OCI-M2 (cell line): ENCODE measurements around the gene PGAP6.
"Not testable (repeated sequence)": the region's sequence is repeated elsewhere in the genome, so short reads cannot be mapped to it uniquely, and the experiment has no call there.

Experiments
- DNase-seq: peaks from one replicate; lab custom pipeline; 2025; ENCODE audit not compliant: unreplicated experiment; lab: John Stamatoyannopoulos, UW

PGAP6 gene

DNA sequence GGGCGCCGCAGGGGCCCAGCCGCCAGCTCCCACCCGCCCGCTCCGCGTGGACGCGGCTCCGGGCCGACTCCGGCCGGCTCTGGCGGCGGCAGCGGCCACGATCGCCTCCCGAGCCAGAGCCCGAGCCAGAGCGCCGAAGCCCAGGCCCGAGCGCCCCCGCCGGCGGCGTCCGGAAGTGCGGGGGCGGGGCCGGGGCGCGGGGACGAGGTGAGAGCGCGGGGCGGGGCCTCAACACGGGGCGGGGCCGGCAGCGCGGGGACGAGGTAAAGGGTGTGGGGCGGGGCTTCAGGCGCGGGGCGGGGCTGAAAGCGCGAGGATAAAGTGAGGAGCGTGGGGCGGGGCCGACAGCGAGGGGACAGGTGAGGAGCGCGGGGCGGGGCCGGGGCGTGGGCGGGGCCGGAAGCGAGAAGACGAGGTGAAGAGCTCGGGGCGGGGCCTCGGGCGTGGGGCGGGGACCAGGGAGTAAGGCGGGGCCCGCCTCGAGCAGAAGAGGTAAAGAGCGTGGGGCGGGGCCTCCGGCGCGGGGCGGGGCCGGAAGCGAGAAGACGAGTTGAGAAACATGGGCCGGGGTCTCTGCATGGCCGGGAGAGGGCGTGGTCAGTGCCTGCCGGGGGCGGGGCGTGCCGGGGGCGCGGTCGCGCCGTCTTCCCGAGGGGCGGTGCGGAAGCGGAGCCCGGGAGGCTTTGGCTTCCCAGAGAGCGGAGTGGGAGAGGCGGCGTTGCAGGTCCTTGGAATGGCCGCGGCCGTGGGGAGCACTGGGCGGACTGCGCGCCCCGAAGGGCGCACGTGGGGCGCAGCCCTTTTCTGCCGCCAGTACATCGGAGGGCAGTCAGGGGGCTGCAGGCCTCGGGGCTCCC, 29.0 kb downstream of the PGAP6 start, which contains the start of gene AXIN1:
TSS of gene AXIN1 (minus strand) at position 177 of the 857 bp plus-strand sequence. CDS start 5,698 bp downstream, outside the sequence.
- DNase-seq: peak; percentile 75

DNA sequence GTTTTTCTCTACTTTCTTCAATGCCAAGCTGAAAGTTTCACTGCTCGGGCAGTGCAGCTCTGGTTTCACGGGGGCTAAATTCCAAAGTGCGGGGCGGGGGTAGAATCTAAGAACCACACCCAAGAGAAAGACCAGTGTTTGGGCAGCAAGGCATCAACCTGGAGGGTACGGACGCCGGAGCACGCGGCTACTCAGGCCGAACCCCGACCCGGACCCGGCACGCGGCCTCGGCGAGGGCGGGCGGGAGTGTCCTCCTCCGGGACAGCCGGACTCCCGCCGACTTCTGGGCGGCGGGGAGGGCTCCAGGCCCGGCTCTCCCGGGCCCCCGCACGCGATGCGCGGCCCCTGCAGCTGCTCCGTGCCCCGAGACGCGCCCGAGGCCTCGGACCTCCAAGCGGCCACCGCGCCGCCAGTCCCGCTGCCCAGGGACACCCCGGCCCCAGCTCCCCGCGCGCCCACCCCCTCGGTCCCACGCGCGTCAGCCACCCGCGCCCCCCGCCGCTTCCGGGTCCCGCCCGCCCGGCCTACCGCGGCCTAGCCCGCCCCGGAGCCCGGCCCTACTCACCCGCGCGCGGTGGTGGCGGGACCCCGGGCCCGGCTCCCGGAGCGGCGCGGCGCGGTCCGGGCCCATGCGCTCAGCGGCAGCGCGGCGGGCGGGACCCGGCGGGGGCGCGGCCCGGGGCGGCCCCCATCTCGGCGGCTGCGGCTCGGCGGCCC, 29.8 kb downstream of the PGAP6 start:
- DNase-seq: no peak

DNA sequence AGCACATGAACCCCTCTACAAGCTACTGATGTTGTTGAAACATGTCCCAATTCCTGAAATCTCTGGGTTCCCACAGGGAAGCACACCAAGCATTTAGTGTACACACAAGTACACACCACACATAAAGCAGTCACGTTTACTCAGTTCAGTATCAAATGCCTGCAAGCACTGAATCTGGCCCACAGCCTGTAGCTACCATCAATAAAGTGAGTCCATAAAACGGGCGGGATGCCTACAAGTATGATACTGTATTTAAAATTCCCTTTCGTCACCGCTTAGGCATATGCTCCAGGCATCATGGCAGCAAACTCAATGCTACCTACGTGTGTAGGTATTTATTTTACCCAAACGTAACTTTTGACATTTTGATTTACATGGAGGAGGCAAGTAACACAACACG, 31.6 kb downstream of the PGAP6 start:
- no peak for DNase-seq

DNA sequence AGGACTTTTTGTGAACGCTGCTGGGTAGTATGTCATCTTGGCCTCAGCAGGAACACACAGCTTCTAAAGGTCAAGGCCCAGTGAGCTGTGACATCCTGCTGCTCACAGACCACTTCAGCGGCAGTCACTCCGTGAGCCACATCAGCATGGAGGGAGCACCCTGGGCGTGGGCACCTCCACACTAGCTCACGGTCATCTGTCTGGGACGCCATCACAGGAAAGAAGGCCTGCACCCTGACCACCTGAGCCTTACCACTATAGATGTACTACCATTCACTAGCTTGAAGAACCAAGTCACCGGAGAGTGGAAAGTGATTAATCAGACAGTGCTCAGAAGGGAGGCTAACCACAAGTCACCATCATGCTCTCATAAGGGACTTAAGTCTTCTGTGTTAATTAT, 32.6 kb downstream of the PGAP6 start:
- DNase-seq: no peak

DNA sequence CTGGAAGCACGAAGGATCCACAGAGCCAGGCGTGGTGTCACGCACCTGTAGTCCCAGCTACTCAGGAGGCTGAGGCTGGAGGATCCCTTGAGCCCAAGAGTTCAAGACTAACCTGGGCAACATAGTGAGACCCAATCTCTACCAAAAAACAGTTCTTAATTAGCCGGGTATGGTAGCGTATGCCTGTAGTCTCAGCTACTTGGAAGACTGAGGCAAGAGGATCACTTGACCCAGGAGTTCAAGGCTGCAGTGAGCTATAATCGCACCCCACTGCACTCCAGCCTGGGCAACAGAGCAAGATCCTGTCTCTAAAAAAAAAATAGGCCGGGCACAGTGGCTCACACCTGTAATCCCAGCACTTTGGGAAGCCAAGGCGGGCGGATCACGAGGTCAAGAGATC, 33.3 kb downstream of the PGAP6 start:
- DNase-seq: not testable (repeated sequence)

DNA sequence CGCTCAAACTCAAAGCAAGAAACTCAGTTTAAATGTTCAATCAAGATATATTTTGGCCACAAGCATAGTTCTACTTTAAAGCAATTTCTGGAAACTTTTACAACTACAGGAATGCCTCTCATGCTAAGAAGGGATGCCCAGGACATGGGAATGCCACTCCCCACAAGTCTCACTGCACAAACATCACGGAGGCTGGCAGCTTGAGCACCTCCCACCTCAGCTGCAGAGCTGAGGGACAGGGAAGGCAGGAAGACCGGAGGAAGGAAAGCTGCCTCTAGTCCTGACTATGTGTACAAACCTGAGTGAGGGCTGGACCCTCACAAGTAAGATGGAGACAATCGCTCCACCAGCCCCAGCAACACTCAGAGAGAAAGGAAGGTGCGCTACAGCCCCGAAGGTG, 34.6 kb downstream of the PGAP6 start:
- DNase-seq: no peak

DNA sequence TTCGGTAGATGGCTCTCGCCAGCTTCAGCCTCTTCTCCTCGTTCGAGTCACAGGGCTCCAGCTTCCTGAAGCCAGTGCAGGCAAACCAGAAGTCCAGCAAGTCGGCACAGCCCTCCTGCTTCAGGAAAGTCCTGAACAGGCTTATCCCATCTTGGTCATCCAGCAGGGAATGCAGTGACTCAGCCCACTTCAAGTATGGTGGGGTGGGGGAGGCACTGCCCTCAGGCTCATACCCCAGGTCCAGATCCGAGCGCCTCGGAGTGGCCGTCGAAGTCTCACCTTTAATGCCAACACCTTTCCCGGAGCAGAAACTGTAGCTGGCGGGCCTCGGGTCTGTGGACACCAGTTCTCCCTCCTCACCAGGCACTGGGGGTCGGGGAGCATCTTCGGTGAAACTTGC, 35.2 kb downstream of the PGAP6 start:
- no peak for DNase-seq

DNA sequence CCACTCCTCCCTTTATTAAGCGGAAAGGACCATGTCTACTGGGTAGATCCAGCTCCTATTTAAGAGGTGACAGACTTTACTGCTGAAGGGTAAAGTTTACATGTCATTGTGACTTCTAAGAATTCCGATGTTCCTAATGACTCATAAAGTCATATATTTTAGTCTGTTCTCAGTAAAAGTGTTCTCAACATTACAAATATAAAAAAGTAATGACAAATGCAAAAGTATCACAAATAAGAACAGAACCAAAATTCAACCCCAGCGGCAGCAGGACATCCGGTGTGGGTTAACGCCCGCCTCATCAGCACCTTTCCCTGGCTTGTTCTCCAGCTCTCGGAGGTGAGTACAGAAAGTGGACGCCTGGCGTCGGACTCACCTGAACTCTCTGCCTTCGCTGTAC, 36.0 kb downstream of the PGAP6 start:
- DNase-seq: no peak

DNA sequence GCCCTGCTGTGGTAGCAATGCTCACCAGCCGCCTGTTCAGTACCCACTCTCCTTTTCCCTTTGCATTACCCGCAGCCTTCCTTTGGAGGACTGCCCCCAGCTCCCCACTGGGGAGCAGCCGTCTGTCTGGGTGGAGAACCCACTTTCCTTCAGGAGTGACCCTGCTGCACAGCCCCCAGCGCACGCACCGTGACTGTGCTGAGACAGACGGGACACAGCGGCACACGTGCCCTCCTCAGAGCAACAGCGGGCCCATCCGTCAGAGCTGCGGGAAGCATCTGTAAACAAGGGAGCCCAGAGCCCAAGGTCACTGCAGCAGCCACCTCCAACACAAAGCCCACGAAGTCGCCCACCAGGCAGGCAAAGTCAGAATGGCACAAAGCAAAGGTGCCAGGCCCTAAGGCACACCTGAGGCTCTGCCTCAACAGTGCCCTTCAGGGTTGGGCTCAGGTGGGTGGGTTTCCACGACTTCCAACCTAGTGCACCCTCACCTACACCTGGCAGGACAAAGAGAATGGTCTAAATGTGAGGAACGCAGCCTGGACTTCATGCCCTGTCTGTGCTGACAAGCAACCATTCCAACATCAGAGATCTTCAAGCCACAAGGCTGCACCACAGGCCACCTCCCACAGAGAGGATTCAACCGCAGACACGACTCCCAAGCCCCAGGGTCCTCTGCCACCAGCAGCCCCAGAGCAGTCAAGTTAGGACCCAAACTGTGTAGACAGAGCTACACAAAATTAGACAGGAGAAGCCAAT, 39.1 kb downstream of the PGAP6 start:
- DNase-seq: no peak

DNA sequence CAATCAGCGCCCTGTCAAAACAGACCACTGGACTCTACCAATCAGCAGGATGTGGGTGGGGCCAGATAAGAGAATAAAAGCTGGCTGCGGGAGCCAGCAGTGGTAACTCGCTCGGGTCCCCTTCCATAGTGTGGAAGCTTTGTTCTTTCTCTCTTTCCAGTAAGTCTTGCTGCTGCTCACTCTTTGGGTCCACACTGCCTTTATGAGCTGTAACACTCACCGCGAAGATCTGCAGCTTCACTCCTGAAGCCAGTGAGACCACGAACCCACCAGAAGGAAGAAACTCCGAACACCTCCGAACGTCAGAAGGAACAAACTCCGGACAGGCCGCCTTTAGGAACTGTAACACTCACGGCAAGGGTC, 39.8 kb downstream of the PGAP6 start:
- DNase-seq: not testable (repeated sequence)

DNA sequence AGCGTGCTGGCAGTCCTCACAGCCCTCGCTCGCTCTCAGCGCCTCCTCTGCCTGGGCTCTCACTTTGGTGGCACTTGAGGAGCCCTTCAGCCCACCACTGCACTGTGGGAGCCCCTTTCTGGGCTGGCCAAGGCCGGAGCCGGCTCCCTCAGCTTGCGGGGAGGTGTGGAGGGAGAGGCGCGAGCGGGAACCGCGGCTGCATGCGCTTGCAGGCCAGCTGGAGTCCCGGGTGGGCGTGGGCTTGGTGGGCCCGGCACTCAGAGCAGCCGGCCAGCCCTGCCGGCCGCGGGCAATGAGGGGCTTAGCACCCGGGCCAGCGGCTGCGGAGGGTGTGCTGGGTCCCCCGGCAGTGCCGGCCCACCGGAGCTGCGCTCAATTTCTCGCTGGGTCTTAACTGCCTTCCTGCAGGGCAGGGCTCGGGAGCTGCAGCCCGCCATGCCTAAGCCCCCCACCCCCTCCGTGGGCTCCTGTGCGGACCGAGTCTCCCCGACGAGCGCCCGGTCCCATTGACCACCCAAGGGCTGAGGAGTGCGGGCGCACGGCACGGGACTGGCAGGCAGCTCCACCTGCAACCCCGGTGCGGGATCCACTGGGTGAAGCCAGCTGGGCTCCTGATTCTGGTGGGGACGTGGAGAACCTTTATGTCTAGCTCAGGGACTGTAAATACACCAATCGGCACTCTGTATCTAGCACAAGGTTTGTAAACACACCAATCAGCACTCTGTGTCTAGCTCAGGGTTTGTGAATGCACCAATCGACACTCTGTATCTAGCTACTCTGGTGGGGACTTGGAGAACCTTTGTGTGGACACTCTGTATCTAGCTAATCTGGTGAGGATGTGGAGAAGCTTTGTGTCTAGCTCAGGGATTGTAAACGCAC, 40.4 kb downstream of the PGAP6 start:
- DNase-seq: not testable (repeated sequence)

DNA sequence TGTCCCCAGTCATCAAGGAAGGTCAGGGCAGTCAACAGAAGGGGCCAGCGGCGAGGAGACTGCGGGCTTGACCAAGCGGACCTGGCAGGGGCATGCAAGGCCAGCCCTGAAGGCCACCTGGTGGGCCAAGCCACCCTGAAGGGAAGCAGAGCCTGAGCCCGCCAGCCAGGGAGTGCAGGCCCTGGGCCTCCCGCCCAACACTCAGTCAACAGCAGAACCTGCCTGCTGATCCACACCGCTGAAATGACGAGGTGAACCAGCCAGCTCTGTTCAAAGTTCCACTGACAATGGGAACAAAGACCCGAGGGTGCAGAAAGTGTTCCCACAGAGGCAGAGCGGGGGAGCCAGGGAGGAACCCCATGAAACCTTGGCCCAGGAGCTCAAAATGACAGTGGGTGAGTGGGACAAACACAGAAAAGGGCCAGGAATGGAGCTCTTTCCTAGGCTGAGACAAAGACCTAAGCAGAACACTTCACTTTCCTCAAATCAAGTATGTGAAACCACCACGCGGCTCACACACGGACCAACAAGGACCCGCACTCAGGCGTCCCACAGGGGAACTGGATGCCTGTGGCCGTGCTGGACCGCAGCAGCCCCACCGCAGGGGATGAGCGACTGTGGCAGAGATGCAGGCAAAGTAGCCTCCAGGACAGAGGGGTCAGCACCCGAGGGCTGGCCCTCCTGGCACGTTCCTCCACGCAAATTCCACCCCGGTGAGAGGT, 41.2 kb downstream of the PGAP6 start:
- DNase-seq: no peak

DNA sequence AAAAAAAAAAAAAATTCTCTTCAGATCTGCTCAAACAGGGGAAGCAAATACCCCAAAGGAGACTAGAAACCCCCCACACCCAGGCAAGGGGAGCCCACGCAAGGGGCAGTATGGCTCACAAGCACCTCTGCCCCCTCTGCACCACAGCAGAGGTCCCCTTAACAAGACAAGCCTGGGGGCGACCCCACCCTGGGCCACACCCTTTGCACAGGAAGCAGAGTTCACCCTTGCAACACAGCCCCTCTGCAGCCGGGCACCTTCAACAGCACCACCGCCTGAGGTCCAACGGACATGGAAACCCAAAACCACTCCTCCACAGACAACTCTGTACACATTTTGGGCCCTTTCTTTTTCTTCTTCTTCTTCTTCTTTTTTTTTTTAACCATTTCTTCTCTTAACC, 42.1 kb downstream of the PGAP6 start:
- DNase-seq: no peak

DNA sequence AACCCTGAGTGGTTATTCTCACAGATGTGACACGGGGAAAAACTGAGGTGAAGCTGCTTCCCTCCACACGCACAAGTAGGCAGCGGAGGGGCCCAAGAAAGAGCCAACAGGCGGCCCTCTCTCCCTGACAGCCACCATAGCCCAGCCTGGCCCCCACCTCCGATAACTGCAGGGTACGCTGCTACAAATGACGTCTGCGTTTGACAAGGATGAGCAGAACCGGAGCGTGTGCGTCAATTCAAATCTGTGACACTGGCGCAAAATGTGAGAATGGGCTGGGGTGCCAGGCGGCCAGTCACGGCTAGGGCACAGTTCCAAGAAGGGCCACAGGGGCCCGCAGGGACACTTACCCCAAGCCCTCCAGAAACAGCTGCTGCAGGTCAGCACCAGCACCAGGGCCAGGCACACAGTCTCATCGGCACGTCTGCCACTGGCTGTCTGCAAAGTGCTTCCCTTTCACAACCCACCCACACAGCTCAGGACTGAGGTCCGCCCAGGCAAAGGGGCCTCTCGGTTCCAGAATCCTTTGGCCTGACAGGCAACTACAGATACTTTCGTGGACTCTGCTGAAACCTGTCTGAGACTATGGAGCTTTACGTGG, 43.7 kb downstream of the PGAP6 start:
- DNase-seq: no peak

DNA sequence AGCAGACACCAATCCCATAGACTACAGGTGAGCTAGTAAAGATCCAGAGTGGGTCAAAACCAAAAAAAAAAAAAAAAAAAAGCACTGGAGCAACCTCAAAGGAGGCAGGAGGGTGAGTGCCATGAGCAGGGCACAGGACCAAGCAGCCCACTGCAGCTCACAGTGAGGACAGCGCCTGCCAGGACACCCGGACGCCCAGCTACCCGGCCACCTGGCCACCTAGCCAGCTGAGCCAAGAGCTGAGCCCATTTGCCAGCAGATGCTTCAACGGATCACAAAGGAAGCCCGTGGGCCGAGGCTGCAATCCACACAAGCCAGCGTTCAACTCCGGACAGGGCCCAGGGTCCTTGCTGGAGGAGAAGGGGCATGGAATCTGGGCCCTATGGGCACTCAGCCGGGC, 44.3 kb downstream of the PGAP6 start:
- no peak for DNase-seq

DNA sequence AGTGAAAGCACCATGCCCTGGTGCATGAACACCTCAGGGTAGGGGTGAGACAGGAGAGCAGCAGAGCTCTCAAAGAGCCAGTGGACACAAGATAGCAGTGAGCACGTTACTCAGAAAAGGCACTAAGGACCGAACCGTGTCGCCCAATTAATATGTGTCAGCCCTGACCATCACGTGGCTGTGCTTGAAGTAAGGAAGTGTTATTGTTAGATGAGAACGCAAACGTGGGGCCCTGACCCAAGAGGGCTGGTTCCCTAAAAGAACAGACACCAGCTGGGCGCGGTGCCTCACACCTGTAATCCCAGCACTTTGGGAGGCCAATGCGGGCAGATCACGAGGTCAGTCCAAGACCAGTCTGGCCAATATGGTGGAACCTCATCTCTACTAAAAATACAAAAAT, 45.5 kb downstream of the PGAP6 start:
- DNase-seq: no peak

DNA sequence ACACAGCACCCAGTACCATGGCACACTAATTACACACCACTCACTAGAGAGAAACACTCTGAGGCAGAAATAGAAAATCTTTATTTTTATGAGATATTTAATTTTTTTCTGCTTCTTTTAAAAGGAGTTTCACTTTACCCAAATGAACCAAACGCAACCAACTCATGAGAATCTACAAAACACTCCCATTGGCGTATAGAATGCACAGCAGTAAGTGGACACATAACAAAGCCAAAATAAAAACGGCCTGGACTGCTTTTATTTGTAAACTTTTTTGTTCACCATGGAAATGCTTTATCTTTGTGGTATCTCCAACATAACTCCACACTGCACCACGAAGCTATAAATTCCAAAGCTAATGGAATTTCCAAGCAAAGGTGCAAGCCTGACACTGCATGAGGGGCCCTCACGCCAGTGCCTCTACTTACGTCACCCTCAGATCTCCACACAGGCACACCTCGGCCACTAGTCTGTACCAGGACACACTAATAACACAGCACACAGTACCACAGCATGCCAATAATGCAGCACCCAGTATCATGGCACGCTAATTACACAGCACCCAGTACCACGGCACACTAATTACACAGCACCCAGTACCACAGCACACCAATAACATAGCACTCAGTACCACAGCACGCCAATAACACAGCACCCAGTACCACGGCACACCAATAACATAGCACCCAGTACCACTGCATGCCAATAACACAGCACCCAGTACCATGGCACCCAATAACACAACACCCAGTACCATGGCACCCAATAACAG, 46.7 kb downstream of the PGAP6 start:
- DNase-seq: not testable (repeated sequence)

DNA sequence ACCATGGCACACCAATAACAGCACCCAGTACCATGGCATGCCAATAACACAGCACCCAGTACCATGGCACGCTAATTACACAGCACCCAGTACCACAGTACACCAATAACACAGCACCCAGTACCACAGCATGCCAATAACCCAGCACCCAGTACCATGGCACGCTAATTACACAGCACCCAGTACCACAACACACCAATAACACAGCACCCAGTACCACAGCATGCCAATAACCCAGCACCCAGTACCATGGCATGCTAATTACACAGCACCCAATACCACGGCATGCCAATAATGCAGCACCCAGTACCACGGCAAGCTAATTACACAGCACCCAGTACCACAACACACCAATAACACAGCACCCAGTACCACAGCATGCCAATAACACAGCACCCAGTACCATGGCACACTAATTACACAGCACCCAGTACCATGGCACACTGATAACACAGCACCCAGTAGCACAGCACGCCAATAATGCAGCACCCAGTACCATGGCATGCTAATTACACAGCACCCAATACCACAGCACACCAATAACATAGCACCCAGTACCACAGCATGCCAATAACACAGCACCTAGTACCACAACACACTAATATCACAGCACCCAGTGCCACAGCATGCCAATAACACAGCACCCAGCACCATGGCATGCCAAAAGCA, 47.5 kb downstream of the PGAP6 start:
- DNase-seq: not testable (repeated sequence)
